H1 (cell line): ENCODE data around the gene TM9SF3. TPM values are rescaled to one million over a fixed set of nuclear protein-coding genes. Genes with fewer than 3 reads are reported as not detected.
A peak's percentile ranks its signal among the peaks of the same experiment; 100 is the strongest.

Experiments
- CTCF ChIA-PET: fragments of 300-600 bp; sonication (Branson Sonifier 250); formaldehyde crosslinking; loops from one replicate; lab custom pipeline; 2021; ENCODE audit not compliant: partially characterized antibody; lab: Charles Lee
- POLR2A ChIA-PET: fragments of 300-600 bp; sonication (Branson Sonifier 250); formaldehyde crosslinking; loops from one replicate; lab custom pipeline; 2021; ENCODE audit warnings: inconsistent platforms; ENCODE audit not compliant: partially characterized antibody; lab: Charles Lee
- DNase-seq, 2 experiments: peaks; one replicate each; pipeline versions ENCODE4 v3.0.0 to v3.0.0-alpha.2; 2010 to 2022; ENCODE audit warnings: low spot score in 2 of 2, low read depth in 1 of 2, mixed read lengths in 1 of 2
- FAIRE-seq: peaks from 2 replicates; lab custom pipeline; 2011; peaks lifted over from hg19 to GRCh38; lab: Jason Lieb, UNC
- H2AFZ ChIP-seq: 2 replicates; pipeline ENCODE4 v1.8.1; 2012; ENCODE audit warnings: low read length, inconsistent platforms
- H2AK5ac ChIP-seq: 2 replicates; pipeline ENCODE4 v1.6.1; 2013; ENCODE audit warnings: low read depth, low read length
- H2BK120ac ChIP-seq: replicated peaks from 2 replicates; pipeline ENCODE3; 2013; ENCODE audit warnings: low read depth, low read length, inconsistent platforms
- H2BK12ac ChIP-seq: 2 replicates; pipeline ENCODE4 v1.6.1; 2013; ENCODE audit warnings: low read depth, low read length
- H2BK15ac ChIP-seq: 2 replicates; pipeline ENCODE4 v1.6.1; 2013; ENCODE audit warnings: low read length
- H2BK20ac ChIP-seq: 2 replicates; pipeline ENCODE4 v1.6.1; 2013; ENCODE audit warnings: low read length
- H2BK5ac ChIP-seq: 2 replicates; pipeline ENCODE4 v1.6.1; 2013; ENCODE audit warnings: low read depth, low read length
- H3K14ac ChIP-seq: 2 replicates; pipeline ENCODE4 v1.6.1; 2013; ENCODE audit warnings: inconsistent platforms; ENCODE audit not compliant: insufficient read length
- H3K18ac ChIP-seq: 2 replicates; pipeline ENCODE4 v1.6.1; 2013; ENCODE audit warnings: low read length; ENCODE audit errors: extremely low read depth
- H3K23ac ChIP-seq: 2 replicates; pipeline ENCODE4 v1.6.1; 2013; ENCODE audit warnings: inconsistent platforms; ENCODE audit not compliant: insufficient read length
- H3K23me2 ChIP-seq: 2 replicates; pipeline ENCODE4 v1.6.1; 2013; ENCODE audit warnings: low read depth, low read length
- H3K27ac ChIP-seq: 2 replicates; pipeline ENCODE4 v1.6.1; 2011; ENCODE audit warnings: low read depth, low read length, inconsistent platforms
- H3K27me3 ChIP-seq, 4 experiments: replicated peaks in 1 of 4; 1 replicate in 1 of 4; 2 replicates in 3 of 4; pipeline versions ENCODE4 v1.6.1 to v1.8.1; 2011 to 2013; ENCODE audit warnings: low read length in 3 of 4, mild to moderate bottlenecking in 3 of 4, inconsistent platforms in 2 of 4, mixed read lengths in 2 of 4, moderate library complexity in 1 of 4; ENCODE audit not compliant: control insufficient read depth in 3 of 4, insufficient read depth in 3 of 4; ENCODE audit errors: extremely low read depth in 1 of 4
- H3K36me3 ChIP-seq, 4 experiments: 2 replicates each; pipeline versions ENCODE4 v1.6.1 to v1.8.1; 2011 to 2013; ENCODE audit warnings: mild to moderate bottlenecking in 4 of 4, low read length in 3 of 4, moderate library complexity in 2 of 4, control low read depth in 1 of 4, inconsistent platforms in 1 of 4; ENCODE audit not compliant: insufficient read depth in 4 of 4, control insufficient read depth in 2 of 4
- H3K4ac ChIP-seq: replicated peaks from 2 replicates; pipeline ENCODE3; 2013; ENCODE audit warnings: low read length, low read depth, mixed read lengths, inconsistent platforms; ENCODE audit not compliant: insufficient read length
- H3K4me1 ChIP-seq, 4 experiments: replicated peaks in 1 of 4; 1 replicate in 1 of 4; 2 replicates in 3 of 4; pipeline versions ENCODE4 v1.6.1 to v1.8.1; 2011 to 2013; ENCODE audit warnings: low read length in 3 of 4, inconsistent platforms in 2 of 4, mixed read lengths in 1 of 4; ENCODE audit not compliant: insufficient read depth in 4 of 4, control insufficient read depth in 3 of 4
- H3K4me2 ChIP-seq, 2 experiments: 2 replicates each; pipeline versions ENCODE4 v1.6.1 to v1.8.1; 2011 to 2013; ENCODE audit warnings: low read depth in 2 of 2, low read length in 2 of 2, control low read depth in 1 of 2, inconsistent platforms in 1 of 2, mild to moderate bottlenecking in 1 of 2; ENCODE audit not compliant: insufficient read depth in 1 of 2
- H3K4me3 ChIP-seq, 4 experiments: fragments of 200-600, 300-600 bp in 1 of 4; sonication (generic), shearing (Covaris generic), sonication (Bioruptor Twin) in 1 of 4; 2 replicates each; pipeline versions ENCODE4 v1.5.1 to v1.8.1; 2011 to 2016; ENCODE audit warnings: low read length in 4 of 4, low read depth in 3 of 4, control low read depth in 2 of 4, inconsistent platforms in 2 of 4, mild to moderate bottlenecking in 2 of 4, mixed read lengths in 1 of 4, moderate library complexity in 1 of 4; ENCODE audit not compliant: insufficient read depth in 2 of 4; ENCODE audit errors: extremely low read depth in 1 of 4
- H3K56ac ChIP-seq: replicated peaks from 2 replicates; pipeline ENCODE3; 2013; ENCODE audit warnings: low read depth, mild to moderate bottlenecking, mixed read lengths, low read length, inconsistent platforms; ENCODE audit not compliant: insufficient read length
- H3K79me1 ChIP-seq: 2 replicates; pipeline ENCODE4 v1.6.1; 2013; ENCODE audit warnings: low read depth, low read length, control low read depth
- H3K79me2 ChIP-seq, 2 experiments: 2 replicates each; pipeline versions ENCODE4 v1.6.1 to v1.8.1; 2012 to 2013; ENCODE audit warnings: low read length in 2 of 2, mild to moderate bottlenecking in 2 of 2, inconsistent platforms in 1 of 2; ENCODE audit not compliant: insufficient read depth in 2 of 2, control insufficient read depth in 1 of 2
- H3K9ac ChIP-seq, 4 experiments: replicated peaks in 1 of 4; 1 replicate in 1 of 4; 2 replicates in 3 of 4; pipeline versions ENCODE4 v1.6.1 to v1.8.1; 2011 to 2013; ENCODE audit warnings: low read depth in 3 of 4, low read length in 3 of 4, control low read depth in 2 of 4, mild to moderate bottlenecking in 2 of 4, moderate library complexity in 2 of 4, inconsistent platforms in 1 of 4; ENCODE audit errors: extremely low read depth in 1 of 4
- H3K9me3 ChIP-seq, 2 experiments: 2 replicates each; pipeline versions ENCODE4 v1.6.1 to v1.8.1; 2012 to 2013; ENCODE audit warnings: mild to moderate bottlenecking in 2 of 2, moderate library complexity in 2 of 2, control low read depth in 1 of 2, inconsistent platforms in 1 of 2, low read depth in 1 of 2, low read length in 1 of 2, mixed read lengths in 1 of 2; ENCODE audit not compliant: insufficient read depth in 2 of 2
- H4K20me1 ChIP-seq, 2 experiments: replicated peaks in 1 of 2; 2 replicates each; pipeline versions ENCODE3 to v1.8.1; 2011 to 2013; ENCODE audit warnings: inconsistent platforms in 2 of 2, low read length in 2 of 2, mild to moderate bottlenecking in 1 of 2; ENCODE audit not compliant: insufficient read depth in 2 of 2, control insufficient read depth in 1 of 2
- H4K5ac ChIP-seq: 2 replicates; pipeline ENCODE4 v1.6.1; 2013; ENCODE audit warnings: low read length, low read depth, mixed read lengths, inconsistent platforms; ENCODE audit not compliant: insufficient read length
- H4K8ac ChIP-seq: 2 replicates; pipeline ENCODE4 v1.8.0; 2013; ENCODE audit warnings: mild to moderate bottlenecking, moderate library complexity, low read length, inconsistent platforms; ENCODE audit not compliant: insufficient read depth; ENCODE audit errors: extremely low read depth
- H4K91ac ChIP-seq: replicated peaks from 2 replicates; pipeline ENCODE3; 2013; ENCODE audit warnings: low read length, mixed read lengths, inconsistent platforms; ENCODE audit not compliant: insufficient read length
- CEBPB ChIP-seq: IDR thresholded peaks from 2 replicates; pipeline ENCODE4 v1.6.1; 2012; ENCODE audit warnings: low read depth, low read length
- TCF12 ChIP-seq: IDR thresholded peaks from 2 replicates; pipeline ENCODE4 v1.6.1; 2011; ENCODE audit warnings: low read depth, mild to moderate bottlenecking, low read length
- WGBS, 2 experiments: shearing (Covaris generic) in 1 of 2; methylation state at CpG; one replicate each; pipeline versions ENCODE4 v1.1.6 to v1.1.7; 2013 to 2015; ENCODE audit warnings: low lambda C conversion rate in 2 of 2, mixed read lengths in 2 of 2, inconsistent platforms in 1 of 2, low coverage in 1 of 2, missing lambda C conversion rate in 1 of 2; ENCODE audit not compliant: insufficient replicate concordance in 2 of 2, insufficient coverage in 1 of 2, insufficient read length in 1 of 2; ENCODE audit errors: extremely low coverage in 1 of 2, missing lambda C conversion rate in 1 of 2; 5-methylcytosine and 5-hydroxymethylcytosine counted together
- polyA plus RNA-seq, 7 experiments: library from polyadenylated mRNA; depleted of rRNA in 3 of 7; stranded (reverse) in 5 of 7; unstranded in 2 of 7; fragments of >200 nt in 5 of 7; fragments of 200-250 nt in 2 of 7; gene quantifications; 1 replicate in 5 of 7; 2 replicates in 1 of 7; 4 replicates in 1 of 7; pipeline versions ENCODE4 v1.2.1 to v1.2.3, GENCODE V29; 2011 to 2013; ENCODE audit warnings: missing spikeins in 2 of 7, mixed read lengths in 2 of 7
- total RNA-seq: library from RNA; stranded (reverse); fragmentation: NEBNext Ultra II Directional; extraction: Animal tissue kit (Norgen Biotek cat#: 25700); gene quantifications from 2 replicates; pipeline ENCODE4 v1.2.1, GENCODE V29; 2021

Gene TM9SF3
- total and polyA plus RNA-seq, 2 of the 8 experiments (the other 6 are each of a cell fraction or from before 2014, with no cell fraction given), result 123 to 127 TPM

DNA sequence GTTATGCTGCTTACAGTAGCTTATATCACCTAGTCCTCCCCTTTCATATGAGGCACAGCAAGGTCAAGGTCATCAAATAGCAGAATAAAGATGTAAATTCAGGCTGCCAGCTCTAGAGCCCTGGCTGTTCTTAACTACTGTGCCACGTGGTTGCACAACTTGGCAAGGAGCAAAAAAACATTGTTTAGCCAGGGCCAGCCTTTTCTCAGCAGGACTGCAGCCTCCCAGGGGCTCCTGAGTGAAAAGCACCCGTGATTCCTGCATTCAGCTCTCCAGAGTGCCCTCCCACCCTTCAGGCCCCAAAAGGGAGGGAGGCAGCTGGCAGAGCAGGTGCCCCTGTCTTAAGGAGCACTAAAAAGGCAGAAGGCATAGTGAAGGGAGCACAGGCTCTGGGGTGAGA lies 31.8 kb upstream of the TM9SF3 start:
- Histone ChIP-seq H2BK20ac (no peak overlapping the region), H3K4me1 (peaks cover 0 to 4% (median 0%) of the 10 kb centered on the region in 4 experiments; a peak in 2 of 7 replicates), H3K9me3 (no peaks in the 10 kb centered on the region), H2BK5ac (no peak overlapping the region), H2AFZ (no peak overlapping the region), H3K4me3 (no peak overlapping the region)
- FAIRE-seq, result no peak
- TF ChIP-seq CEBPB, result 0 out of 2 replicates have a peak, but pooled peaks have one; percentile 22
- no peak for TF ChIP-seq TCF12
- TF ChIP-seq, all 59 proteins: peak for 1
- H4K20me1 ChIP-seq, result no peaks in the 10 kb centered on the region
- H2AK5ac ChIP-seq, result no peak overlapping the region
- H3K23ac ChIP-seq, result no peak overlapping the region
- no peak overlapping the region for H4K91ac ChIP-seq
- ChIA-PET POLR2A (no interaction called here), CTCF (interaction anchor here (0.6 to 3.2 kb wide), 8 partner anchors 10 to 597 kb away, joined by 3 to 13 read pairs (median 4); no protein-coding TSS in a partner anchor)
- DNase-seq, result no peak
- no peak overlapping the region for H3K18ac ChIP-seq
- H4K5ac ChIP-seq, result no peak overlapping the region
- no peak overlapping the region for H2BK12ac ChIP-seq
- H3K36me3 ChIP-seq, result no peaks in the 10 kb centered on the region
- H3K27me3 ChIP-seq, result no peaks in the 10 kb centered on the region
- H3K4me2 ChIP-seq, result no peak overlapping the region
- no peak overlapping the region for H3K27ac ChIP-seq
- no peak overlapping the region for H2BK120ac ChIP-seq
- no peak overlapping the region for H3K56ac ChIP-seq
- no peak overlapping the region for H3K14ac ChIP-seq
- H3K9ac ChIP-seq, result no peak overlapping the region
- H4K8ac ChIP-seq, result no peak overlapping the region
- H3K79me2 ChIP-seq, result no peaks in the 10 kb centered on the region
- no peaks in the 10 kb centered on the region for H3K79me1 ChIP-seq
- H3K23me2 ChIP-seq, result no peaks in the 10 kb centered on the region
- 62% methylated on average over 2 of the region's 2 CpGs; no CpG with 5 or more reads in 1 of the 2 experiments for WGBS, 2 experiments
- H3K4ac ChIP-seq, result no peak overlapping the region
- H2BK15ac ChIP-seq, result no peak overlapping the region
